ENCODE data around the gene CTRB1.

DNA sequence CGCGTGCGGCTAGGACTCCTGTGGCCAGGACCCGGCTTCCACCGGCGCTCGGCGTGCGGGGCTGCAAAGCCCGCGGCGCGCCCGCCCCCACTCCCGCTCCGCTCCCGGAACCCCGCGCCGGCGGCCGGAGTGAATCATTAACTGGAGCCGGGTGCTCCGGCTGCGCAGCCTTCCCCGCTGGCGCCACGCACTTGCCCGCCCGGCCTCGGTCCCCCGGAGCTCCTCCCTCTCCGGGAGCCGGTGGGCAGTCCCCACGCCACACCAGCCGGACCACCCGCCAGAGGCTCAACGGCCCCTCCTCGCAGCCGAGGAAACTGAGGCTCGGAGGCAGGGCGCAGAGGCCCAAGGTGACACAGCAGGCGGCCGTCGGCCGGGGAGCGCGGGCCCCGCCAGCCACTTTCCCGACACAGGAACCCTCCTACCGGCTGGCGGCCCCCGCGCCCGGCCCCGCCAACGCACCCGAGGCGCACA lies 32.1 kb downstream of the CTRB1 start:
- TF ChIP-seq, protein P1, sequence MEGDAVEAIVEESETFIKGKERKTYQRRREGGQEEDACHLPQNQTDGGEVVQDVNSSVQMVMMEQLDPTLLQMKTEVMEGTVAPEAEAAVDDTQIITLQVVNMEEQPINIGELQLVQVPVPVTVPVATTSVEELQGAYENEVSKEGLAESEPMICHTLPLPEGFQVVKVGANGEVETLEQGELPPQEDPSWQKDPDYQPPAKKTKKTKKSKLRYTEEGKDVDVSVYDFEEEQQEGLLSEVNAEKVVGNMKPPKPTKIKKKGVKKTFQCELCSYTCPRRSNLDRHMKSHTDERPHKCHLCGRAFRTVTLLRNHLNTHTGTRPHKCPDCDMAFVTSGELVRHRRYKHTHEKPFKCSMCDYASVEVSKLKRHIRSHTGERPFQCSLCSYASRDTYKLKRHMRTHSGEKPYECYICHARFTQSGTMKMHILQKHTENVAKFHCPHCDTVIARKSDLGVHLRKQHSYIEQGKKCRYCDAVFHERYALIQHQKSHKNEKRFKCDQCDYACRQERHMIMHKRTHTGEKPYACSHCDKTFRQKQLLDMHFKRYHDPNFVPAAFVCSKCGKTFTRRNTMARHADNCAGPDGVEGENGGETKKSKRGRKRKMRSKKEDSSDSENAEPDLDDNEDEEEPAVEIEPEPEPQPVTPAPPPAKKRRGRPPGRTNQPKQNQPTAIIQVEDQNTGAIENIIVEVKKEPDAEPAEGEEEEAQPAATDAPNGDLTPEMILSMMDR (conservative IDR thresholded peaks at IDR 0.05; ENCODE audit: low read depth, low read length), result no peak
- no peak for TF ChIP-seq EZH2 (IDR thresholded peaks at IDR 0.05; ENCODE audit: borderline replicate concordance, low read depth, low read length, poor library complexity, severe bottlenecking)
